ENCODE data around the gene KCNK6. TPM values are rescaled to one million over a fixed set of nuclear protein-coding genes. Genes with fewer than 3 reads are reported as not detected.

The KCNK6 gene
- total and polyA plus RNA-seq, 7 donors, result 0.21 to 0.69 (median 0.54) TPM

DNA sequence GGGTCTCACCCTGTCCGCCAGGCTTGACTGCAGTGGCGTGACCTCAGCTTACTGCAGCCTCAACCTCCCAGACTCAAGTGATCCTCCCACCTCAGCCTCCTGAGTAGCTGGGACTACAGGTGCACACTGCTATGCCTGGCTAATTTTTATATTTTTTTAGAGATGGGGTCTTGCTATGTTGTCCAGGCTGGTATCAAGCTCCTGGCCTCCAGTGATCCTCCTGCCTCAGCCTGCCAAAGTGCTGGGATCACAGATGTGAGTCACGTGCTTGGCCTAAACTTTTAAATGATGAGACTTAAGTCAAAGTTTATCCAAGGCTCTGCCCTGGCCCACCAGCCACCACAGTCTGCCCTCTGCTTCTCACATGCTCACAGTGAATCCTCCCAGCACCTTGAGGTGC lies 13.4 kb upstream of the KCNK6 start:
- intact Hi-C loops (cut with DNase I), result no loop called here
- Histone ChIP-seq H3K4me3 (no peak overlapping the region), H3K9me3 (no peaks in the 10 kb centered on the region), H3K27ac (no peak overlapping the region), H3K27me3 (ENCODE audit: insufficient read depth in 3 of 3, low read length in 2 of 3) (no peaks in the 10 kb centered on the region), H3K4me1 (no peaks in the 10 kb centered on the region), H3K36me3 (ENCODE audit: insufficient read depth in 1 of 2, low read depth in 1 of 2) (peaks cover 0 to 41% of the 10 kb centered on the region in 2 donors)
- no peak for DNase-seq
- ATAC-seq, result no peak
- TF ChIP-seq, protein P1, sequence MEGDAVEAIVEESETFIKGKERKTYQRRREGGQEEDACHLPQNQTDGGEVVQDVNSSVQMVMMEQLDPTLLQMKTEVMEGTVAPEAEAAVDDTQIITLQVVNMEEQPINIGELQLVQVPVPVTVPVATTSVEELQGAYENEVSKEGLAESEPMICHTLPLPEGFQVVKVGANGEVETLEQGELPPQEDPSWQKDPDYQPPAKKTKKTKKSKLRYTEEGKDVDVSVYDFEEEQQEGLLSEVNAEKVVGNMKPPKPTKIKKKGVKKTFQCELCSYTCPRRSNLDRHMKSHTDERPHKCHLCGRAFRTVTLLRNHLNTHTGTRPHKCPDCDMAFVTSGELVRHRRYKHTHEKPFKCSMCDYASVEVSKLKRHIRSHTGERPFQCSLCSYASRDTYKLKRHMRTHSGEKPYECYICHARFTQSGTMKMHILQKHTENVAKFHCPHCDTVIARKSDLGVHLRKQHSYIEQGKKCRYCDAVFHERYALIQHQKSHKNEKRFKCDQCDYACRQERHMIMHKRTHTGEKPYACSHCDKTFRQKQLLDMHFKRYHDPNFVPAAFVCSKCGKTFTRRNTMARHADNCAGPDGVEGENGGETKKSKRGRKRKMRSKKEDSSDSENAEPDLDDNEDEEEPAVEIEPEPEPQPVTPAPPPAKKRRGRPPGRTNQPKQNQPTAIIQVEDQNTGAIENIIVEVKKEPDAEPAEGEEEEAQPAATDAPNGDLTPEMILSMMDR (IDR thresholded peaks at IDR 0.05), result no peak
- 85 to 92% (median 85%) methylated on average over 3 of the region's 3 CpGs for WGBS, 3 donors

DNA sequence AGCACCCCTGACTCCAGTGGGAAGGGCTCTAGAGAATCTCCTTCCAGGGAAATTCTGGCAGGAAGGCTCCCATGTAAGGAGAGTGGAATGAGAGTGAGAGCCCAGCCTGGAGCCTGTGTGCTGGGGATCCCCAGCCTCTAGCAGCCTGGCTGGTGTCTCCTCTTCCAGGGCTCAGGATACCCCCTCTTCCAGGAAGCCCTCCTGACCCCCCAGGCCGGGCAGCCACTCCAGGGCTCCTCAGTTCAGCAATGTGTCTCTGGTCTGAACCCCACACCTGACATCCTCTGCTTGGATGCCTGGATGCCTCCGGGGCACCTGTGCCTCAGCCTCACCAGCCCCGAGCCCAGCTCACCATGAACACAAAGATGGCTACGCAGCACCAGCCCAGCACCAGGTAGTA lies 12.6 kb upstream of the KCNK6 start:
- DNase-seq, result no peak
- H3K4me1 ChIP-seq, result no peaks in the 10 kb centered on the region
- TF ChIP-seq, protein P1 (IDR thresholded peaks at IDR 0.05), result no peak
- 94 to 98% (median 97%) methylated on average over 4 of the region's 4 CpGs for WGBS, 3 donors
- H3K9me3 ChIP-seq, result no peaks in the 10 kb centered on the region
- intact Hi-C loops (cut with DNase I), result no loop called here
- H3K27me3 ChIP-seq (ENCODE audit: insufficient read depth in 3 of 3, low read length in 2 of 3), result no peaks in the 10 kb centered on the region
- no peak overlapping the region for H3K27ac ChIP-seq
- H3K4me3 ChIP-seq, result no peak overlapping the region
- ATAC-seq, result no peak
- peaks cover 0 to 41% of the 10 kb centered on the region in 2 donors for H3K36me3 ChIP-seq (ENCODE audit: insufficient read depth in 1 of 2, low read depth in 1 of 2)

DNA sequence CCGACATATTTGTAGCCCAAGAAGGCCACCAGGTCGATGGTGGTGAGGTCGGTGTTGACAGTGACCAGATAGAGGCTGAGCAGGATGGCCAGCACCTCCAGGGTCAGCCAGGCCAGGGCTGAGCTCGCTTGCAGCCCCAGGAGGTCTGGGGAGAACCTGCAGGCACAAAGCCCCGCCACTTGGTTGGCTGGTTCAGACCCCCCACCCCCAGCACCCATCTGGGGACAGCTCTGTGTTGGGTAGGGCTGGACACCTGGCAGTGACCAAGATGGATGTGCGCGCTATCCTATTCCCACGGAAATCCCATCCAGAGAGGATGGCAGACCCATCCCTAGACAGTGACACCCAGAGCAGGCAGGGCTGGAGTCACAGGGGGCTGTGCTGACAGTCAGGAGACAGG lies 12.0 kb upstream of the KCNK6 start:
- 87 to 93% (median 89%) methylated on average over 8 of the region's 8 CpGs for WGBS, 3 donors
- Histone ChIP-seq H3K36me3 (ENCODE audit: insufficient read depth in 1 of 2, low read depth in 1 of 2) (peaks cover 0 to 41% of the 10 kb centered on the region in 2 donors), H3K4me3 (no peak overlapping the region), H3K27ac (no peak overlapping the region), H3K9me3 (no peaks in the 10 kb centered on the region), H3K4me1 (no peaks in the 10 kb centered on the region), H3K27me3 (ENCODE audit: insufficient read depth in 3 of 3, low read length in 2 of 3) (no peaks in the 10 kb centered on the region)
- ATAC-seq (no peak), DNase-seq (no peak)
- TF ChIP-seq, protein P1 (IDR thresholded peaks at IDR 0.05), result no peak
- intact Hi-C loops (cut with DNase I), result no loop called here

- Histone ChIP-seq H3K9me3 (no peaks in the 10 kb centered on the region), H3K36me3 (ENCODE audit: insufficient read depth in 1 of 2, low read depth in 1 of 2) (peaks cover 0 to 41% of the 10 kb centered on the region in 2 donors), H3K27ac (no peak overlapping the region), H3K4me3 (no peak overlapping the region), H3K27me3 (ENCODE audit: insufficient read depth in 3 of 3, low read length in 2 of 3) (no peaks in the 10 kb centered on the region), H3K4me1 (no peaks in the 10 kb centered on the region)
- TF ChIP-seq, protein P1 (IDR thresholded peaks at IDR 0.05), result no peak
- DNase-seq, result no peak
- no peak for ATAC-seq
- 87 to 90% (median 89%) methylated on average over 12 of the region's 12 CpGs for WGBS, 3 donors
- intact Hi-C loops (cut with DNase I), result no loop called here
Observed at GRCh38 chr19:38308006-38308766, 11.5 kb upstream of the KCNK6 start.

Measured in psoas muscle (tissue), 8 donors.